Measurements from ENCODE around the gene TF.
"Not testable (repeated sequence)": the region's sequence is repeated elsewhere in the genome, so short reads cannot be mapped to it uniquely, and the experiment has no call there.

TF gene

GRCh38 chr3:133730993-133731392 is 15.2 kb upstream of the TF start:
- TF ChIP-seq ZNF274 (IDR thresholded peaks at IDR 0.05; ENCODE audit: low read depth, low read length): no peak
- H3K4me3 ChIP-seq (ENCODE audit: low read length): no peak overlapping the region

- not testable (repeated sequence) for H3K4me3 ChIP-seq (ENCODE audit: low read length)
Measured at GRCh38 chr3:133732231-133732630, 14.0 kb upstream of the TF start.

- TF ChIP-seq ZNF274 (IDR thresholded peaks at IDR 0.05; ENCODE audit: low read depth, low read length): no peak
- H3K4me3 ChIP-seq (ENCODE audit: low read length): no peak overlapping the region
Measured at GRCh38 chr3:133733226-133733625, 13.0 kb upstream of the TF start.

GRCh38 chr3:133734305-133734704 is 11.9 kb upstream of the TF start:
- no peak for TF ChIP-seq ZNF274 (IDR thresholded peaks at IDR 0.05; ENCODE audit: low read depth, low read length)
- no peak overlapping the region for H3K4me3 ChIP-seq (ENCODE audit: low read length)

- no peak for TF ChIP-seq ZNF274 (IDR thresholded peaks at IDR 0.05; ENCODE audit: low read depth, low read length)
- no peak overlapping the region for H3K4me3 ChIP-seq (ENCODE audit: low read length)
Measured at GRCh38 chr3:133742351-133743091, 3.7 kb upstream of the TF start.

- H3K4me3 ChIP-seq (ENCODE audit: low read length): no peak overlapping the region
- TF ChIP-seq ZNF274 (IDR thresholded peaks at IDR 0.05; ENCODE audit: low read depth, low read length): no peak
Measured at GRCh38 chr3:133744241-133744640, 2.0 kb upstream of the TF start.

GRCh38 chr3:133745108-133745507 is 1.1 kb upstream of the TF start:
- H3K4me3 ChIP-seq (ENCODE audit: low read length): no peak overlapping the region
- TF ChIP-seq ZNF274 (IDR thresholded peaks at IDR 0.05; ENCODE audit: low read depth, low read length): no peak

- no peak overlapping the region for H3K4me3 ChIP-seq (ENCODE audit: low read length)
- TF ChIP-seq ZNF274 (IDR thresholded peaks at IDR 0.05; ENCODE audit: low read depth, low read length): no peak
Measured at GRCh38 chr3:133746712-133747066, 496 bp downstream of the TF start.

GRCh38 chr3:133747373-133747772 is 1.2 kb downstream of the TF start:
- H3K4me3 ChIP-seq (ENCODE audit: low read length): no peak overlapping the region

GRCh38 chr3:133747907-133748639 is 1.9 kb downstream of the TF start:
- H3K4me3 ChIP-seq (ENCODE audit: low read length): no peak overlapping the region
- no peak for TF ChIP-seq ZNF274 (IDR thresholded peaks at IDR 0.05; ENCODE audit: low read depth, low read length)

More at GRCh38 chr3:133747373-133747772, 1.2 kb downstream of the TF start:
- no peak for TF ChIP-seq ZNF274 (IDR thresholded peaks at IDR 0.05; ENCODE audit: low read depth, low read length)

- H3K4me3 ChIP-seq (ENCODE audit: low read length): no peak overlapping the region
- no peak for TF ChIP-seq ZNF274 (IDR thresholded peaks at IDR 0.05; ENCODE audit: low read depth, low read length)
Measured at GRCh38 chr3:133749427-133750258, 3.5 kb downstream of the TF start.

- no peak overlapping the region for H3K4me3 ChIP-seq (ENCODE audit: low read length)
- TF ChIP-seq ZNF274 (IDR thresholded peaks at IDR 0.05; ENCODE audit: low read depth, low read length): no peak
Measured at GRCh38 chr3:133750259-133750656, 4.1 kb downstream of the TF start.

GRCh38 chr3:133753107-133753778 is 7.0 kb downstream of the TF start:
- no peak for TF ChIP-seq ZNF274 (IDR thresholded peaks at IDR 0.05; ENCODE audit: low read depth, low read length)
- no peak overlapping the region for H3K4me3 ChIP-seq (ENCODE audit: low read length)

GRCh38 chr3:133753779-133754164 is 7.6 kb downstream of the TF start:
- TF ChIP-seq ZNF274 (IDR thresholded peaks at IDR 0.05; ENCODE audit: low read depth, low read length): no peak

More at GRCh38 chr3:133753779-133754164, 7.6 kb downstream of the TF start:
- H3K4me3 ChIP-seq (ENCODE audit: low read length): no peak overlapping the region

Data from GM08714 (cell line).